ENCODE results near the gene MAP4K4.
A peak's percentile ranks its signal among the peaks of the same experiment; 100 is the strongest.

MAP4K4 gene

GRCh38 chr2:101882769-101883307 lies 185.3 kb downstream of the MAP4K4 start:
- Histone ChIP-seq H3F3A (ENCODE audit: low read depth) (no peaks in the 10 kb centered on the region), H3K9me3 (ENCODE audit: insufficient read depth, low read depth, low read length) (no peaks in the 10 kb centered on the region), H4K20me1 (ENCODE audit: insufficient read depth, low read length, poor library complexity, severe bottlenecking) (no peaks in the 10 kb centered on the region), H2AFZ (ENCODE audit: low read length) (no peak overlapping the region), H3K79me2 (ENCODE audit: insufficient read depth, low read length) (no peaks in the 10 kb centered on the region), H3K9ac (ENCODE audit: low read depth, low read length, poor library complexity, severe bottlenecking) (no peak overlapping the region), H3K9me2 (replicated peaks; ENCODE audit: low read depth, low read length) (no peaks in the 10 kb centered on the region), H3K36me3 (ENCODE audit: insufficient read depth, low read length) (peaks cover 65% of the 10 kb centered on the region; the same call in 1 of the 2 replicates), H3K4me1 (ENCODE audit: insufficient read depth, low read length, poor library complexity, severe bottlenecking) (peaks cover 15% of the 10 kb centered on the region), H3K4me2 (ENCODE audit: low read depth, low read length, poor library complexity, severe bottlenecking) (no peak overlapping the region), H3K27me3 (ENCODE audit: insufficient read depth, low read length, poor library complexity, severe bottlenecking) (no peaks in the 10 kb centered on the region), H3K4me3 (ENCODE audit: low read length, poor library complexity, severe bottlenecking) (no peak overlapping the region)
- TF ChIP-seq EZH2phosphoT487 (IDR thresholded peaks at IDR 0.05; ENCODE audit: borderline replicate concordance), result no peak
- TF ChIP-seq, protein P1, sequence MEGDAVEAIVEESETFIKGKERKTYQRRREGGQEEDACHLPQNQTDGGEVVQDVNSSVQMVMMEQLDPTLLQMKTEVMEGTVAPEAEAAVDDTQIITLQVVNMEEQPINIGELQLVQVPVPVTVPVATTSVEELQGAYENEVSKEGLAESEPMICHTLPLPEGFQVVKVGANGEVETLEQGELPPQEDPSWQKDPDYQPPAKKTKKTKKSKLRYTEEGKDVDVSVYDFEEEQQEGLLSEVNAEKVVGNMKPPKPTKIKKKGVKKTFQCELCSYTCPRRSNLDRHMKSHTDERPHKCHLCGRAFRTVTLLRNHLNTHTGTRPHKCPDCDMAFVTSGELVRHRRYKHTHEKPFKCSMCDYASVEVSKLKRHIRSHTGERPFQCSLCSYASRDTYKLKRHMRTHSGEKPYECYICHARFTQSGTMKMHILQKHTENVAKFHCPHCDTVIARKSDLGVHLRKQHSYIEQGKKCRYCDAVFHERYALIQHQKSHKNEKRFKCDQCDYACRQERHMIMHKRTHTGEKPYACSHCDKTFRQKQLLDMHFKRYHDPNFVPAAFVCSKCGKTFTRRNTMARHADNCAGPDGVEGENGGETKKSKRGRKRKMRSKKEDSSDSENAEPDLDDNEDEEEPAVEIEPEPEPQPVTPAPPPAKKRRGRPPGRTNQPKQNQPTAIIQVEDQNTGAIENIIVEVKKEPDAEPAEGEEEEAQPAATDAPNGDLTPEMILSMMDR (conservative IDR thresholded peaks at IDR 0.05; ENCODE audit: low read length), result no peak

DNA sequence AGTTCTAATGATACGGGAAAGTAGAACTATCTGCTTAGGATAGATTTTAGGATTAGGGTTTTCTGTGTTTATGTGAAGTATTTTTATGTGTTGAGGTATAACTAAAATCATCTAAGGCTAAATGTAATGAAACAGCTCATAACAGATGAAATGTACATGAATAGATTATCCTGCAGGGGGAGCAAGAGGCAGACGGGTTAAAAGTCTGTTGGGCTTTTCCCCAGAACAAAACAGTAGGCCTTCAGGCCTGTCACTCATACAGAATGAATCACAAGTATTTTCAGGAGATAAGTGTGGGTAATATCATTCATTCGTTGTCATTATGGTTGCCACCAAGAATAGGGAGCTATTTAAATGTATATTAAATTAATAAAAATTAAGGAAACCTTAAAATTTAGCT lies 186.4 kb downstream of the MAP4K4 start:
- H3K4me1 ChIP-seq (ENCODE audit: insufficient read depth, low read length, poor library complexity, severe bottlenecking), result peaks cover 15% of the 10 kb centered on the region
- no peak overlapping the region for H2AFZ ChIP-seq (ENCODE audit: low read length)
- H3F3A ChIP-seq (ENCODE audit: low read depth), result no peaks in the 10 kb centered on the region
- no peak overlapping the region for H3K4me2 ChIP-seq (ENCODE audit: low read depth, low read length, poor library complexity, severe bottlenecking)
- peaks cover 60% of the 10 kb centered on the region; the same call in 1 of the 2 replicates for H3K36me3 ChIP-seq (ENCODE audit: insufficient read depth, low read length)
- TF ChIP-seq, protein P1 (conservative IDR thresholded peaks at IDR 0.05; ENCODE audit: low read length), result peak; percentile 85
- no peak for TF ChIP-seq EZH2phosphoT487 (IDR thresholded peaks at IDR 0.05; ENCODE audit: borderline replicate concordance)
- H3K9me2 ChIP-seq (replicated peaks; ENCODE audit: low read depth, low read length), result no peaks in the 10 kb centered on the region
- H3K9me3 ChIP-seq (ENCODE audit: insufficient read depth, low read depth, low read length), result no peaks in the 10 kb centered on the region
- no peaks in the 10 kb centered on the region for H3K27me3 ChIP-seq (ENCODE audit: insufficient read depth, low read length, poor library complexity, severe bottlenecking)
- no peaks in the 10 kb centered on the region for H3K79me2 ChIP-seq (ENCODE audit: insufficient read depth, low read length)
- H3K9ac ChIP-seq (ENCODE audit: low read depth, low read length, poor library complexity, severe bottlenecking), result no peak overlapping the region
- H3K4me3 ChIP-seq (ENCODE audit: low read length, poor library complexity, severe bottlenecking), result no peak overlapping the region
- no peaks in the 10 kb centered on the region for H4K20me1 ChIP-seq (ENCODE audit: insufficient read depth, low read length, poor library complexity, severe bottlenecking)

DNA sequence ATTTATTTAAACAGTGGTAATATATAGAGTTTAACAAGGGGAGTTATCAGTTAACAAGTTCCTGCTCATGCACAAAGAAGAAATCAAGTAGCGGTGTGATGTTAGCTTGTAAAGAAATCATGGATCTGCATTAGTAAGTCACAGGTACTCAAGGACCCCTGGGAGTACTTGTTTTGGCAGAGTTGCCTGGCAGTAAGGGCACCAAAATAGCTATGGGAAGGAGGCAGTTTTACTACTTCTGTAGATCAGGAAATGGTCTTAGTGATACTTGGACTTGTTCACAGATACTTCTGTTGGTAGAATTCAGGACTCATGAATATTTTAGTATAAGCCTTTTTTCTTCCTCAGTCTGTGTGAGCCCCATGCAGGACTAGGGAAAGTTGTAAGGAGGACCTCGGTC lies 186.9 kb downstream of the MAP4K4 start:
- no peak overlapping the region for H2AFZ ChIP-seq (ENCODE audit: low read length)
- peaks cover 15% of the 10 kb centered on the region for H3K4me1 ChIP-seq (ENCODE audit: insufficient read depth, low read length, poor library complexity, severe bottlenecking)
- H3K9me2 ChIP-seq (replicated peaks; ENCODE audit: low read depth, low read length), result no peaks in the 10 kb centered on the region
- TF ChIP-seq, protein P1 (conservative IDR thresholded peaks at IDR 0.05; ENCODE audit: low read length), result no peak
- TF ChIP-seq EZH2phosphoT487 (IDR thresholded peaks at IDR 0.05; ENCODE audit: borderline replicate concordance), result no peak
- H3K9ac ChIP-seq (ENCODE audit: low read depth, low read length, poor library complexity, severe bottlenecking), result no peak overlapping the region
- H3F3A ChIP-seq (ENCODE audit: low read depth), result no peaks in the 10 kb centered on the region
- H3K4me2 ChIP-seq (ENCODE audit: low read depth, low read length, poor library complexity, severe bottlenecking), result no peak overlapping the region
- no peak overlapping the region for H3K4me3 ChIP-seq (ENCODE audit: low read length, poor library complexity, severe bottlenecking)
- no peaks in the 10 kb centered on the region for H3K9me3 ChIP-seq (ENCODE audit: insufficient read depth, low read depth, low read length)
- H3K27me3 ChIP-seq (ENCODE audit: insufficient read depth, low read length, poor library complexity, severe bottlenecking), result no peaks in the 10 kb centered on the region
- H4K20me1 ChIP-seq (ENCODE audit: insufficient read depth, low read length, poor library complexity, severe bottlenecking), result no peaks in the 10 kb centered on the region
- H3K79me2 ChIP-seq (ENCODE audit: insufficient read depth, low read length), result no peaks in the 10 kb centered on the region
- H3K36me3 ChIP-seq (ENCODE audit: insufficient read depth, low read length), result peaks cover 65% of the 10 kb centered on the region; the same call in 1 of the 2 replicates
